Coronary artery (tissue), 2 donors: ENCODE results near the gene FXN.

Experiments
- DNase-seq: peaks from one replicate; pipeline ENCODE4 v3.0.0-alpha.2; 2017; ENCODE audit warnings: low spot score
- H3K27ac ChIP-seq, 2 donors: fragments of 200-600 bp; sonication (generic); one replicate each; pipeline ENCODE4 v1.5.1; 2016 to 2019
- H3K4me3 ChIP-seq: fragments of 200-600 bp; sonication (generic); 2 replicates; pipeline ENCODE4 v1.5.1; 2016; ENCODE audit warnings: mild to moderate bottlenecking, moderate library complexity
- CTCF ChIP-seq: fragments of 200-600 bp; sonication (generic); IDR thresholded peaks from one replicate; pipeline ENCODE4 v1.5.1; 2019; ENCODE audit warnings: antibody characterized with exemption

The FXN gene

GRCh38 chr9:69139596-69139995 is 104.0 kb downstream of the FXN start:
- no peak for DNase-seq
- no peak overlapping the region for H3K4me3 ChIP-seq
- no peak overlapping the region for H3K27ac ChIP-seq
- TF ChIP-seq CTCF, result no peak

GRCh38 chr9:69140123-69140735 is 104.7 kb downstream of the FXN start:
- H3K4me3 ChIP-seq, result no peak overlapping the region
- TF ChIP-seq CTCF, result no peak
- H3K27ac ChIP-seq, result no peak overlapping the region
- DNase-seq, result no peak

GRCh38 chr9:69141851-69142250 is 106.3 kb downstream of the FXN start:
- Histone ChIP-seq H3K27ac (peak overlapping the region in 1 of 2 donors; percentile 32), H3K4me3 (no peak overlapping the region)
- TF ChIP-seq CTCF, result no peak
- DNase-seq, result no peak

- H3K27ac ChIP-seq, result no peak overlapping the region
- no peak for DNase-seq
- H3K4me3 ChIP-seq, result no peak overlapping the region
- no peak for TF ChIP-seq CTCF
These were observed 107.7 kb downstream of the FXN start for GRCh38 chr9:69143291-69143690.

GRCh38 chr9:69145144-69145715 is 109.7 kb downstream of the FXN start:
- no peak for TF ChIP-seq CTCF
- DNase-seq, result no peak
- Histone ChIP-seq H3K4me3 (no peak overlapping the region), H3K27ac (no peak overlapping the region)

- TF ChIP-seq CTCF, result no peak
- DNase-seq, result no peak
- H3K27ac ChIP-seq, result no peak overlapping the region
These were observed 111.7 kb downstream of the FXN start for GRCh38 chr9:69147041-69147834.

More at GRCh38 chr9:69147041-69147834, 111.7 kb downstream of the FXN start:
- no peak overlapping the region for H3K4me3 ChIP-seq
